Forelimb muscle (tissue), 1 donor: Measurements from ENCODE around the gene HUNK. TPM values are rescaled to one million over a fixed set of nuclear protein-coding genes. Genes with fewer than 3 reads are reported as not detected.
A peak's percentile ranks its signal among the peaks of the same experiment; 100 is the strongest.
"Not testable (repeated sequence)": the region's sequence is repeated elsewhere in the genome, so short reads cannot be mapped to it uniquely, and the experiment has no call there.

ENCODE experiments used
- DNase-seq: peaks from one replicate; pipeline ENCODE4 v3.0.0-alpha.2; 2013; ENCODE audit warnings: low read depth
- polyA plus RNA-seq: library from polyadenylated mRNA; unstranded; fragments of 120-200 nt; gene quantifications from one replicate; pipeline ENCODE4 v1.2.1, GENCODE V29; 2013; ENCODE audit not compliant: insufficient read length

HUNK gene
- polyA plus RNA-seq, 1 donor, result 5.0 TPM

GRCh38 chr21:31918250-31918775, 45.5 kb downstream of the HUNK start:
- no peak for DNase-seq

- no peak for DNase-seq
Measured at GRCh38 chr21:31920275-31920674, 47.5 kb downstream of the HUNK start.

GRCh38 chr21:31921079-31921478, 48.3 kb downstream of the HUNK start:
- no peak for DNase-seq

GRCh38 chr21:31922881-31923280, 50.1 kb downstream of the HUNK start:
- DNase-seq, result no peak

- DNase-seq, result no peak
Measured at GRCh38 chr21:31923756-31924155, 50.9 kb downstream of the HUNK start.

GRCh38 chr21:31924548-31924947, 51.7 kb downstream of the HUNK start:
- no peak for DNase-seq

- no peak for DNase-seq
Measured at GRCh38 chr21:31926498-31926897, 53.7 kb downstream of the HUNK start.

- DNase-seq, result no peak
Measured at GRCh38 chr21:31927689-31928353, 55.0 kb downstream of the HUNK start.

- no peak for DNase-seq
Measured at GRCh38 chr21:31928656-31929055, 55.8 kb downstream of the HUNK start.

GRCh38 chr21:31929548-31929947, 56.7 kb downstream of the HUNK start:
- no peak for DNase-seq

GRCh38 chr21:31930001-31930400, 57.2 kb downstream of the HUNK start:
- no peak for DNase-seq

- DNase-seq, result no peak
Measured at GRCh38 chr21:31931644-31932469, 59.0 kb downstream of the HUNK start.

GRCh38 chr21:31932470-31932764, 59.6 kb downstream of the HUNK start:
- DNase-seq, result no peak

GRCh38 chr21:31937303-31937702, 64.5 kb downstream of the HUNK start:
- no peak for DNase-seq

GRCh38 chr21:31938330-31939301, 65.8 kb downstream of the HUNK start:
- no peak for DNase-seq

GRCh38 chr21:31941694-31942093, 68.9 kb downstream of the HUNK start:
- DNase-seq, result no peak

GRCh38 chr21:31943561-31943960, 70.7 kb downstream of the HUNK start:
- no peak for DNase-seq

GRCh38 chr21:31945141-31945540, 72.3 kb downstream of the HUNK start:
- DNase-seq, result no peak

GRCh38 chr21:31945546-31945945, 72.7 kb downstream of the HUNK start:
- peak; percentile 93 for DNase-seq

- DNase-seq, result no peak
Measured at GRCh38 chr21:31946231-31946630, 73.4 kb downstream of the HUNK start.

- not testable (repeated sequence) for DNase-seq
Measured at GRCh38 chr21:31946876-31947550, 74.2 kb downstream of the HUNK start.
